Measurements from ENCODE around the gene ZNF608. TPM values are rescaled to one million over a fixed set of nuclear protein-coding genes. Genes with fewer than 3 reads are reported as not detected.

Gene ZNF608
- total RNA-seq, 1 donor from 2014 or later, result 22.6 TPM

- no peak for DNase-seq (ENCODE audit: low spot score)
These were observed 7.9 kb upstream of the ZNF608 start for GRCh38 chr5:124754206-124754927.

GRCh38 chr5:124752854-124753720, 6.6 kb upstream of the ZNF608 start:
- DNase-seq (ENCODE audit: low spot score), result no peak

GRCh38 chr5:124751031-124751430, 4.6 kb upstream of the ZNF608 start:
- no peak for DNase-seq (ENCODE audit: low spot score)

- peak; percentile 95 for DNase-seq (ENCODE audit: low spot score)
These were observed 2.5 kb upstream of the ZNF608 start for GRCh38 chr5:124748687-124749594.

GRCh38 chr5:124747791-124748686, 1.6 kb upstream of the ZNF608 start:
- DNase-seq (ENCODE audit: low spot score), result peak; percentile 65

- peak; percentile 92 for DNase-seq (ENCODE audit: low spot score)
These were observed 714 bp upstream of the ZNF608 start for GRCh38 chr5:124746916-124747790.

- DNase-seq (ENCODE audit: low spot score), result peak; percentile 64
These were observed 1.2 kb downstream of the ZNF608 start for GRCh38 chr5:124745007-124745927.

- DNase-seq (ENCODE audit: low spot score), result peak; percentile 70
These were observed 2.1 kb downstream of the ZNF608 start for GRCh38 chr5:124744170-124744971.

- DNase-seq (ENCODE audit: low spot score), result peak; percentile 46
These were observed 2.8 kb downstream of the ZNF608 start for GRCh38 chr5:124743602-124744169.

GRCh38 chr5:124742983-124743601, 3.3 kb downstream of the ZNF608 start:
- peak; percentile 33 for DNase-seq (ENCODE audit: low spot score)

GRCh38 chr5:124742521-124742920, 3.9 kb downstream of the ZNF608 start:
- no peak for DNase-seq (ENCODE audit: low spot score)

GRCh38 chr5:124741711-124742496, 4.5 kb downstream of the ZNF608 start:
- peak; percentile 68 for DNase-seq (ENCODE audit: low spot score)

- peak; percentile 20 for DNase-seq (ENCODE audit: low spot score)
These were observed 5.4 kb downstream of the ZNF608 start for GRCh38 chr5:124740991-124741583.

- DNase-seq (ENCODE audit: low spot score), result no peak
These were observed 6.4 kb downstream of the ZNF608 start for GRCh38 chr5:124740071-124740470.

GRCh38 chr5:124739634-124740025, 6.8 kb downstream of the ZNF608 start:
- DNase-seq (ENCODE audit: low spot score), result no peak

Data from umbilical cord (tissue), 2 donors.